Endothelial cell of umbilical vein (primary cell): ENCODE results near the gene SLC43A1. TPM values are rescaled to one million over a fixed set of nuclear protein-coding genes. Genes with fewer than 3 reads are reported as not detected.

ENCODE experiments used
- BruUV-seq: library from RNA; stranded (reverse); fragments of 400-500 nt; replicated peaks from 2 replicates; lab custom pipeline; 2021; lab: Mats Ljungman, UMichigan
- CTCF ChIA-PET: fragments of 300-600, 350-600 bp; sonication (Branson Sonifier 250); formaldehyde crosslinking; loops from one replicate; lab custom pipeline; 2021; ENCODE audit warnings: antibody characterized with exemption, inconsistent platforms; lab: Charles Lee
- POLR2A ChIA-PET: fragments of 300-600, 350-600 bp; sonication (Branson Sonifier 250); formaldehyde crosslinking; loops from one replicate; lab custom pipeline; 2021; ENCODE audit warnings: antibody characterized with exemption, inconsistent platforms; lab: Charles Lee
- DNase-seq: peaks from one replicate; pipeline ENCODE4 v3.0.0-alpha.2; 2011; ENCODE audit warnings: low read depth, low spot score
- FAIRE-seq: peaks from 2 replicates; lab custom pipeline; 2011; peaks lifted over from hg19 to GRCh38; lab: Jason Lieb, UNC
- H2AFZ ChIP-seq: 2 replicates; pipeline ENCODE4 v1.6.0; 2012; ENCODE audit warnings: low read depth, low read length, control low read depth, inconsistent platforms
- H3K27ac ChIP-seq: 2 replicates; pipeline ENCODE4 v1.5.1; 2011; ENCODE audit warnings: low read depth, mild to moderate bottlenecking, control low read depth, low read length, moderate library complexity; ENCODE audit not compliant: insufficient read depth
- H3K27me3 ChIP-seq, 2 experiments: 2 replicates each; pipeline versions ENCODE4 v1.6.0 to v1.6.1; 2011; ENCODE audit warnings: low read length in 2 of 2, mixed read lengths in 1 of 2; ENCODE audit not compliant: control insufficient read depth in 2 of 2, insufficient read depth in 2 of 2
- H3K36me3 ChIP-seq, 2 experiments: 2 replicates in 1 of 2; 3 replicates in 1 of 2; pipeline ENCODE4 v1.5.1; 2011; ENCODE audit warnings: low read length in 2 of 2, mild to moderate bottlenecking in 1 of 2, moderate library complexity in 1 of 2; ENCODE audit not compliant: control insufficient read depth in 2 of 2, insufficient read depth in 2 of 2; ENCODE audit errors: extremely low read depth in 1 of 2
- H3K4me1 ChIP-seq: 3 replicates; pipeline ENCODE4 v1.5.1; 2011; ENCODE audit warnings: mild to moderate bottlenecking, low read length; ENCODE audit not compliant: control insufficient read depth, insufficient read depth; ENCODE audit errors: extremely low read depth
- H3K4me2 ChIP-seq: 2 replicates; pipeline ENCODE4 v1.6.1; 2011; ENCODE audit warnings: low read length, control low read depth, mixed read lengths; ENCODE audit not compliant: insufficient read depth
- H3K4me3 ChIP-seq, 3 experiments: fragments of 200-600 bp in 1 of 3; sonication (generic), shearing (Covaris generic) in 1 of 3; replicated peaks in 1 of 3; 2 replicates each; pipeline ENCODE4 v1.5.1; 2011 to 2016; ENCODE audit warnings: control low read depth in 3 of 3, low read length in 3 of 3, mild to moderate bottlenecking in 2 of 3, inconsistent platforms in 1 of 3, low read depth in 1 of 3, moderate library complexity in 1 of 3; ENCODE audit not compliant: insufficient read depth in 1 of 3
- H3K79me2 ChIP-seq: 2 replicates; pipeline ENCODE4 v1.6.0; 2012; ENCODE audit warnings: low read length, inconsistent platforms; ENCODE audit not compliant: control insufficient read depth, insufficient read depth
- H3K9ac ChIP-seq: replicated peaks from 2 replicates; pipeline ENCODE3; 2011; ENCODE audit warnings: low read length, control low read depth; ENCODE audit not compliant: insufficient read depth; ENCODE audit errors: extremely low read depth
- H3K9me1 ChIP-seq: replicated peaks from 3 replicates; pipeline ENCODE4 v1.6.0; 2011; ENCODE audit warnings: mild to moderate bottlenecking, low read length; ENCODE audit not compliant: control insufficient read depth, insufficient read depth; ENCODE audit errors: extremely low read depth
- H3K9me3 ChIP-seq: replicated peaks from 2 replicates; pipeline ENCODE4 v1.5.1; 2012; ENCODE audit warnings: low read length, inconsistent platforms; ENCODE audit not compliant: control insufficient read depth, insufficient read depth
- H4K20me1 ChIP-seq: replicated peaks from 2 replicates; pipeline ENCODE3; 2011; ENCODE audit warnings: mild to moderate bottlenecking, low read length; ENCODE audit not compliant: control insufficient read depth, insufficient read depth; ENCODE audit errors: extremely low read depth
- CTCF ChIP-seq, 2 donors: IDR thresholded peaks; 1 replicate in 1 of 2; 2 replicates in 1 of 2; pipeline ENCODE4 v1.5.1; 2011; ENCODE audit warnings: low read length in 2 of 2, mild to moderate bottlenecking in 2 of 2, moderate library complexity in 2 of 2, control low read depth in 1 of 2, inconsistent platforms in 1 of 2, low read depth in 1 of 2; ENCODE audit not compliant: insufficient read depth in 1 of 2; ENCODE audit errors: extremely low read depth in 1 of 2
- EZH2 ChIP-seq: IDR thresholded peaks from 2 replicates; pipeline ENCODE4 v1.6.1; 2012; ENCODE audit warnings: borderline replicate concordance, low read depth, mild to moderate bottlenecking, moderate library complexity, low read length, inconsistent platforms; ENCODE audit not compliant: severe bottlenecking
- FOS ChIP-seq: IDR thresholded peaks from 2 replicates; pipeline ENCODE4 v1.6.1; 2011; ENCODE audit warnings: mild to moderate bottlenecking, low read length, moderate library complexity, borderline replicate concordance; ENCODE audit not compliant: insufficient read depth
- GATA2 ChIP-seq: IDR thresholded peaks from 2 replicates; pipeline ENCODE4 v1.7.0; 2011; ENCODE audit warnings: low read depth, mild to moderate bottlenecking, moderate library complexity, mixed read lengths, low read length; ENCODE audit not compliant: insufficient read length, insufficient read depth
- JUN ChIP-seq: IDR thresholded peaks from 2 replicates; pipeline ENCODE4 v1.6.1; 2011; ENCODE audit warnings: borderline replicate concordance, low read depth; ENCODE audit not compliant: insufficient read length, insufficient read depth
- MAX ChIP-seq: IDR thresholded peaks from 2 replicates; pipeline ENCODE4 v1.6.1; 2011; ENCODE audit not compliant: insufficient read depth, insufficient read length
- MYC ChIP-seq: IDR thresholded peaks from one replicate; pipeline ENCODE4 v1.6.1; 2011; ENCODE audit warnings: mild to moderate bottlenecking, low read depth, low read length
- POLR2A ChIP-seq: IDR thresholded peaks from 2 replicates; pipeline ENCODE4 v1.6.1; 2012; ENCODE audit warnings: low read depth, mild to moderate bottlenecking, control low read depth, low read length
- POLR2AphosphoS5 ChIP-seq: IDR thresholded peaks from 2 replicates; pipeline ENCODE4 v1.6.1; 2012; ENCODE audit warnings: low read depth, mild to moderate bottlenecking, control low read depth, low read length, moderate library complexity; ENCODE audit not compliant: insufficient read depth
- dilution Hi-C: fragments of 300-500 bp; cut with MboI; formaldehyde crosslinking; loops from one replicate; pipeline ENCODE4 v1.15.0; 2019; ENCODE audit warnings: low sequenced_read_pairs; ENCODE audit not compliant: extremely low pct_ligation_motif_present
- intact Hi-C: fragments of 100-400 bp; cut with micrococcal nuclease; formaldehyde crosslinking; loops from one replicate; pipeline ENCODE4 v1.10.0; 2022
- polyA plus RNA-seq, 4 experiments: library from polyadenylated mRNA; depleted of rRNA in 3 of 4; stranded (reverse) in 3 of 4; unstranded in 1 of 4; fragments of >200 nt; gene quantifications; 2 replicates each; pipeline versions ENCODE4 v1.2.1 to v1.2.3, GENCODE V29; 2011 to 2012; ENCODE audit warnings: missing spikeins in 1 of 4
- total RNA-seq: library from RNA; stranded (reverse); gene quantifications from 2 replicates; pipeline ENCODE4 v1.2.3, GENCODE V29; 2021

The SLC43A1 gene
- total and polyA plus RNA-seq, 2 donors (not counting 3 experiments of a cell fraction or from before 2014, with no cell fraction given), result 13.7 to 19.5 TPM

DNA sequence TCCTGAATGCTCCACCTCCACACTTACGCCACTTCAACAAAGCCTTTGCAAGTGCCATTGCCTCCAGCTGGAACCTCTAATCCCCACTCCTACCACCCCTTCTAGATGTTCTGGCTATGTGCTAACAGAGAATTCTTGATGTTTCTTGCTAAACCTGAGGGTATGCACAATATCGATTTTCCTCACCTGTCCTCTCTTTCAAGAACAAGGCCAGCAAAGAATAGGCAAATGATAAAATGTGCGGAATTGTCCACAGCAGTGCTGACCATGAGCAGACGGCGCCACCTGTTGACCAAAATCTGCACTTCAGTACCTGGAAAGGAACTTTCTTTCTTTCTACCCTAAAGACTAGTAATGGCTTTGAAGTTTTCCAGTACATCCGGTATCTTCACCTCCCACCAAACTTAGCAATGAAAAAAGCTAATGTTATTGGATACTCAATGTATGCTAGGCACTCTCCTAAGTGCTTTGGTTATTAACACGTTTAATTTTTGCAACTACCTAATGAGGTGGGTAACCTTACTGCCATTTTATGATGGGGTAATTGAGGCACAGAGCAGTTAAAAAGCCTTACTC, 11.6 kb upstream of the SLC43A1 start:
- H3K27me3 ChIP-seq, result no peaks in the 10 kb centered on the region
- no peaks in the 10 kb centered on the region for H3K9me1 ChIP-seq
- TF ChIP-seq CTCF (IDR thresholded peaks at IDR 0.05; ENCODE audit: extremely low read depth in 1 of 2, insufficient read depth in 1 of 2, low read depth in 1 of 2, low read length in 2 of 2) (peak; percentile 78 to 79), MAX (no peak)
- ChIA-PET POLR2A (no interaction called here), CTCF (interaction anchor here (0.7 to 10.9 kb wide), 27 partner anchors 11 to 687 kb away, joined by 3 to 316 read pairs (median 4); partner anchors contain the start of genes RTN4RL2 and SLC43A1)
- H2AFZ ChIP-seq, result no peak overlapping the region
- BruUV-seq, result no TSS peak
- H3K27ac ChIP-seq, result no peak overlapping the region
- no peaks in the 10 kb centered on the region for H3K9me3 ChIP-seq
- FAIRE-seq, result peak; percentile 81
- H3K4me3 ChIP-seq, result no peak overlapping the region
- peaks cover 21% of the 10 kb centered on the region for H3K4me1 ChIP-seq
- dilution Hi-C loops, result no loop called here
- H3K79me2 ChIP-seq, result peaks cover 18% of the 10 kb centered on the region
- no peak overlapping the region for H3K9ac ChIP-seq
- H3K36me3 ChIP-seq, result peaks cover 2 to 6% of the 10 kb centered on the region in 2 experiments
- intact Hi-C loops, result loop anchor here (1.0 kb wide), 4 partner anchors 12 to 182 kb away; partner anchors contain the start of gene SLC43A1
- no peaks in the 10 kb centered on the region for H4K20me1 ChIP-seq
- no peak overlapping the region for H3K4me2 ChIP-seq
- peak; percentile 59 for DNase-seq

DNA sequence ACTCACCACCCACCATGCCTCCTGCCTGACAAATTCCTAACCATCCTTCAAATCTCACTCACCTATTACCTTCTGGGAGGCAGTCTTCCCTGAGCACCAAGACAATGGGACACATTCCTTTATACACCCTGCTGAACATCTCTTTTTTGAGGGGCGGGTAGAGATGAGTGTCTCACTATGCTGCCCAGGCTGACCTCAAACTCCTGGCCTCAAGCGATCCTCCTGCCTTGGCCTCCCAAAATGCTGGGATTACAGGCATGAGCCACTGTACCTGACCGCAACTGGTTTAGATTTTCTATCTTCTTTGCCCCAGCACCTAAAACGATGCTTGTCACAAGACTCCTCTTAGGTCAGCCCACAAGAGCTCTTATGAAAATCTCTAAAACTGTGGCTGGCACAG, 7.9 kb upstream of the SLC43A1 start:
- intact Hi-C loops, result no loop called here
- H3K4me3 ChIP-seq, result no peak overlapping the region
- ChIA-PET POLR2A (no interaction called here), CTCF (interaction anchor here (0.8 to 10.9 kb wide), 5 partner anchors 8 to 178 kb away, joined by 3 to 316 read pairs (median 9); partner anchors contain the start of gene SLC43A1)
- H3K4me1 ChIP-seq, result no peaks in the 10 kb centered on the region
- no peak overlapping the region for H3K4me2 ChIP-seq
- H3K9ac ChIP-seq, result no peak overlapping the region
- H3K27ac ChIP-seq, result no peak overlapping the region
- TF ChIP-seq EZH2, result no peak
- no peak for TF ChIP-seq CTCF (IDR thresholded peaks at IDR 0.05; ENCODE audit: extremely low read depth in 1 of 2, insufficient read depth in 1 of 2, low read depth in 1 of 2, low read length in 2 of 2)
- no peak for TF ChIP-seq MYC
- TF ChIP-seq MAX, result no peak
- TF ChIP-seq POLR2AphosphoS5, result no peak
- TF ChIP-seq POLR2A, result no peak
- TF ChIP-seq GATA2, result no peak
- TF ChIP-seq FOS, result no peak
- no peak for TF ChIP-seq JUN
- FAIRE-seq, result no peak
- no peak overlapping the region for H2AFZ ChIP-seq
- H3K79me2 ChIP-seq, result no peaks in the 10 kb centered on the region
- dilution Hi-C loops, result no loop called here
- no peak for DNase-seq
- no peaks in the 10 kb centered on the region for H3K9me3 ChIP-seq
- H3K36me3 ChIP-seq, result peaks cover under 1 to 2% of the 10 kb centered on the region in 2 experiments
- no peaks in the 10 kb centered on the region for H4K20me1 ChIP-seq
- no peaks in the 10 kb centered on the region for H3K9me1 ChIP-seq
- no TSS peak for BruUV-seq
- no peaks in the 10 kb centered on the region for H3K27me3 ChIP-seq
